Fibroblast of skin of left quadriceps (primary cell): Measurements from ENCODE around the gene SMAD5.

Source experiments
- DNase-seq, 2 experiments: peaks; one replicate each; pipeline ENCODE4 v3.0.0-alpha.2; 2013; ENCODE audit warnings: low read depth in 2 of 2

Gene SMAD5

GRCh38 chr5:136115183-136115865, 17.3 kb upstream of the SMAD5 start:
- DNase-seq, result no peak

GRCh38 chr5:136120529-136120928, 12.1 kb upstream of the SMAD5 start:
- no peak for DNase-seq

GRCh38 chr5:136123236-136123768, 9.3 kb upstream of the SMAD5 start:
- no peak for DNase-seq

GRCh38 chr5:136127560-136127959, 5.1 kb upstream of the SMAD5 start:
- no peak for DNase-seq

- DNase-seq, result no peak
Observed at GRCh38 chr5:136128481-136128880, 4.2 kb upstream of the SMAD5 start.

- no peak for DNase-seq
Observed at GRCh38 chr5:136129445-136129844, 3.2 kb upstream of the SMAD5 start.

GRCh38 chr5:136130581-136130980, 2.1 kb upstream of the SMAD5 start:
- no peak for DNase-seq

- DNase-seq, result no peak
Observed at GRCh38 chr5:136132087-136132486, 558 bp upstream of the SMAD5 start.

GRCh38 chr5:136133222-136133921, 727 bp downstream of the SMAD5 start:
- peak in 1 of 2 experiments; percentile 25 for DNase-seq

- no peak for DNase-seq
Observed at GRCh38 chr5:136133922-136134379, 1.3 kb downstream of the SMAD5 start.

- DNase-seq, result no peak
Observed at GRCh38 chr5:136134653-136135052, 2.0 kb downstream of the SMAD5 start.

GRCh38 chr5:136135536-136135935, 2.9 kb downstream of the SMAD5 start:
- DNase-seq, result peak in 1 of 2 experiments; percentile 33

- no peak for DNase-seq
Observed at GRCh38 chr5:136137497-136138220, 5.0 kb downstream of the SMAD5 start.

GRCh38 chr5:136141561-136141960, 8.9 kb downstream of the SMAD5 start:
- DNase-seq, result no peak

GRCh38 chr5:136143312-136143711, 10.7 kb downstream of the SMAD5 start:
- no peak for DNase-seq

GRCh38 chr5:136143763-136144162, 11.1 kb downstream of the SMAD5 start:
- no peak for DNase-seq

GRCh38 chr5:136145030-136145429, 12.4 kb downstream of the SMAD5 start:
- no peak for DNase-seq

- no peak for DNase-seq
Observed at GRCh38 chr5:136146201-136146600, 13.6 kb downstream of the SMAD5 start.

GRCh38 chr5:136147632-136148031, 15.0 kb downstream of the SMAD5 start:
- DNase-seq, result no peak

GRCh38 chr5:136149891-136150290, 17.2 kb downstream of the SMAD5 start:
- no peak for DNase-seq

GRCh38 chr5:136153581-136154236, 21.1 kb downstream of the SMAD5 start:
- no peak for DNase-seq

- no peak for DNase-seq
Observed at GRCh38 chr5:136155078-136155477, 22.4 kb downstream of the SMAD5 start.
